HG03139 (cell line): Measurements from ENCODE around the gene CFDP1.

Experiments
- ATAC-seq: cut with Tn5 transposase; IDR thresholded peaks from one replicate; pipeline ENCODE4 v1.9.1; 2021; ENCODE audit not compliant: unreplicated experiment

Gene CFDP1

DNA sequence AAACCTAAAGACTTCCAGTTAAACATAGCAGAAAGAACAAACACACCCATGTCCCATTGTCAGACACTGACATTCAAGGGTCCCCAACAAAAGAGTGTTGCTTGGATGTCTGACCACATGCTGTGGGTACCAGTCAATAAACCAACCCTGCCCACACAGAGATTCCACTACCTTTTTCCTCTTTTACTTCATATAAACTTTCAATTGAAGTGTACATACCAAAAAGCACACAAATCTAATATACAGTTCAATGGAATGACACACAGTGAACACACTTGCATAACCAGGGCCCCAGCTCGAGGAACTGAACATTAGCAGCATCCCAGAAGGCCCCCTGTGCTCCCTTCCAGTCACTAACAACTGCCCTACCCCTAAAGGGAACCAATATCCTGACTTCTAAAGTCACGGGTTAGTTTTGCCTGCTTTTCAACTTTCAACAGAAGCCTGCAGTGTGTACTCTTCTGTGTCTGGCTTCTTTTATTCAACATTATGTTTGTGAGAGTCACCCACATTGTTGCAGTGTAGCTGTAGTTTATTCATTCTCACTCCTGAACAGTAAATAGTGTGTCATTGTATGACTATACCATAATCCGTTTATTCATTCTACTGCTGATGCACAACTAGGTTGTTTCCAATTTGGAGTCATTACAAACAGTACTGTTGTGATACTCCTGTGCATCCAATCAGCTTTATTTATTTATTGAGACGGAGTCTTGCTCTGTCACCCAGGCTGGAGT is 18.0 kb downstream of the CFDP1 start:
- no peak for ATAC-seq

DNA sequence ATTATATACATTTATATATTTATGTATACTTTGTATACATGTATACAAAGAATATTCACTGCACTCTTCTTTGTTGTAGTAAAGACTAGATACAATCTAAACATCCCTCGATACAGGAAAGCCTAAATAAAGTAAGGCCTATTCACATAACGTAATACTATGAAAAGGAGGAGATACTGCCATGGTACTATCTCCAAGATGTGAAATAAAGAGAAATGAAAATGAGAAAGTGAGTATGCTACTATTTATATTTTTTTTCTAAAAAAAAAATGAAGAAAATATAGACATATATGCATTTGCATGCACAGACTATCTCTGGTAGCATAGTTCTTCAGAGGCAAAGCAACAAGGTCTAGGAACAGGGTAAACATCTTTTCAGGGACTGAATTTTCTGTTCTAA is 19.4 kb downstream of the CFDP1 start:
- ATAC-seq = no peak

DNA sequence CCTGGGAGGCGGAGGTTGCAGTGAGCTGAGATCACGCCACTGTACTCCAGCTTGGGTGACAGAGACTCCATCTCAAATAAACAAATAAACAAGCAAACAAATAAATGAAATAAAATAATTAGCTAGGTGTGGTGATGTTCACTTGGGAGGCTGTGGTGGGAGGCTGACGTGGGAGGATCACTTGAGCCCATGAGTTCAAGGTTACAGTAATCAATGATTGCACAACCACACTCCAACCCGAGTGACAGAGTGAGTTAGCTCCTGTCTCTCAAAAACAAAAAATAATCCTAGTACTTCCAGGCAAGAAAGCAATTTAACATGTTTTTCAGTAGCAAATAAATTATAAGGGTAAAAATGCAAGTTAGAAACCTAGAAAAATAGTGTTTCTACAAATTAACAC is 26.4 kb downstream of the CFDP1 start:
- no peak for ATAC-seq

DNA sequence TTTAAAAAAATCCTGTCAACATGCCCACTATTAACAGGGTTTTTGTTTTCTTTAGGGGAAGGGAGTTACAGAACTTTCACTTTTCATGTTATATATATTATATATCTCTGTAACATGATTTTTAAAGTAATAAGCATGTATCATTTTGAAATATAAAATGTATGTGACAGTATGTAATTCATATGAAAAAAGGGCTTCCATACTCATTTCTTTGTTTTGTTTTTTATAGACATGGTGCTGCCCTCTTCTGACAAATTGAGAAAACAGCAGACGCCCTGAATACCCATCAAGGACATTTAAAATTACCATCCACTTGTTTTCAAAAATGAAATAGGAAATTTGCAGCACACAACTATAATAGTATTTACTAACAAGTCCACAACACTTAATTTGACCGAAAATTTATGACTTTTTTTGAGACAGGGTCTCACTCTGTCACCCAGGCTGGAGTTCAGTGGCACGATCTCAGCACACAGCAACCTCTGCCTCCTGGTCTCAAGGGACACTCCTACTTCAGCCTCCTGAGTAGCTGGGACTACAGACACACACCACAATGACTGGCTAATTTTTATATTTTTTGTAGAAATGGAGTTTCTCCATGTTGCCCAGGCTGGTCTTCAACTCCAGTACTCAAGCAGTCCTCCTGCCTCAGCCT is 30.4 kb downstream of the CFDP1 start:
- no peak for ATAC-seq

DNA sequence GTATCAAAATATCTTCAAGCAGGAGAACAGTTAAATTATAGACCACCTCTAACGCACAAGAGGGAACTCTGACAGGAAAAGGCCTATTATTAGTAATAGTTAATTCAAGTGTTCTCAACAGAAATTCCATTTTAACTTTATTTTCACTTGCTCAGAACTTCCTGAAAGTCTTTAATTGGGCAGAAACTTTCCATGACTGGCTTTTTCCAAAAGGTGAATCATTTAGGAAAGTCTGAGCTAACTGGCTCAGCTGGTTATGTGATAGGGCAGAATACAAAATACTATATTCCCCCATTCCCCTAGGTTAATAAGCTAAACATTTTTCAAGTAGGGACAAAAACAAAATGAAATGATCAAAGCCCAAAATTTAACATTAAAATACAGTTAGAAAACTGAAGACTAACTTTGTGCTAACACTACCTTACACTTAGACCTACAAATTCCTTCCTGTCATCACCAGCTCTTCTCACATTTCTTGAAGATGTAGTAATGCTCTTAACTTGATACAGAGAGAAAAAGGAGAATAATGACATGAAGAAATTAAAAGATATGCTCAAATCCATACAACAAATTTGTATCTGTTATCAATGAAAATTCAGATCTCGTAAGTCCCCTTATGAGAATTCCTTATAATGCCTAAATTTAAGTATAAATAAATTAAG is 31.0 kb downstream of the CFDP1 start:
- no peak for ATAC-seq

DNA sequence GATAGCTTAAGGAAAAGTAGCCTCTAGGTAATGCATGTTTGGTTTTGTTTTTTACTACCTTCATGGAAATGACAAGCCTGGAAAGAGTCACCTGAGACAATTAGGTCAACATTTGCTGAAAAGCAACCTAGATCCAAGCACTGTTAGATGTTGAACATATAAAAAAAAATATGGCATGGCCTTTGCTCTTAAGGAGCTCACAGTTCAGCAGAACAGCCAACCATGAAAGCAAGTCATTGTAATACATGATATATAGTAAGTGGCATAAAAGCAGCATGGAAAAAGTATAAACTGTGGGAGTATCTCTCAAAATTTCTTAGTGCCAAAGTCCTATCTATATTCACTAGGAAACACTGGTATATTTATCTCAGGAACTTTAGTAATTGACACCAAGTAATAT is 31.6 kb downstream of the CFDP1 start:
- no peak for ATAC-seq

DNA sequence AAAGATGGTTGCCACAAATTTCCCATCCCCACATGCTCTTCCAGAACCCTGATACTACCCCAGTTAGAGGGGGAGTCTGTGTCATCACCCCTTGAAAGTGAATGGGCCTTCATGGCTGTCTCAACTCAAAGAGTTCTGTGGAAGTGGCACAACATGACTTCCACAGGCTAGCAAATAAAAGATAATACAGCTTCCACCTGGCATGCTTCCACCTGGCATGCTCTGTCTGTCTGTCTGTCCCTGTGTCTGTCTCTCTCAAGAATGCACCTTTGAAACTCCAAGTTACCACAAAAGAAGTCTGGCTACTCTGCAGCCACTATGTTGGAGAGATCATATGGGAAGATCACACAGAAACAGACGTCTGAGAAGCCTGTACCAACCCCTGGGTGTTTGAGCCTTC is 35.0 kb downstream of the CFDP1 start:
- ATAC-seq = no peak

DNA sequence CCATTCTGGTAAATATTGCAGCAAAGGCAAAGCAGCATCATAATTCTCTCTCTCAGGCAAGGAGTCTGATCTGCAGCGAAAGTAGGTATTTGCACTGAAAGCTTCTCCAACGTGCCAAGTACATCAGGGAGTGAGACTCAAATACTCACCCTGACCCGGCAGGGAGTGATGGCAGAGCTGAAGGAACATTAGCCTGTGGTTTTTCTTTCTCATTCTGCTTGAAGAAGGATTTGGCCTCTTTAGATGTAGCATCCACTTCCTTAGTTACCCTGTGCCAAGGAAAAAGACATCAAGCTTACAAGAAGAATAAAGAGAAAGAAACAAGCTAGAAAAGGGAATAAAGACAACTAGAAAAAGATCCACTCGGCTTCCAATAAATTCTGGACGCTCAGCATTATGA is 38.4 kb downstream of the CFDP1 start:
- no peak for ATAC-seq

DNA sequence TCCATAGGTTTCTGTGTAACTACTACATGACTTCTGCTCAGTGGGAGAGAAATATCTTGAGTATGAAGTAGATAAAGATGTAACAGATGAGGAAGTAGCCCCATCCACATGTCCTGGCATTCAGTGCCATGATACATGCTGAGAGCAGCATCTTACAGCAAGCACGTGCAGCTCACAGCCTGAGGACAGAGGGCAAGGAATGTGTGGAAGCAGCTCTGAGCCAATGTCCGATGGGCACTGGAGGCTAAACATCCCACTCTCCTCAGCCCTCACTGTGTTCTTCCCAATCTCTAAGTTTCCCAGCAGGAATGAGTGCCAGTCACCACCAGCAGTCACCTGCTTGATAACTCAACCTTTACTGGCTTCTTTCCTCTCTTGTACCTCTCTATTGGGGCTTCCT is 40.4 kb downstream of the CFDP1 start:
- no peak for ATAC-seq

DNA sequence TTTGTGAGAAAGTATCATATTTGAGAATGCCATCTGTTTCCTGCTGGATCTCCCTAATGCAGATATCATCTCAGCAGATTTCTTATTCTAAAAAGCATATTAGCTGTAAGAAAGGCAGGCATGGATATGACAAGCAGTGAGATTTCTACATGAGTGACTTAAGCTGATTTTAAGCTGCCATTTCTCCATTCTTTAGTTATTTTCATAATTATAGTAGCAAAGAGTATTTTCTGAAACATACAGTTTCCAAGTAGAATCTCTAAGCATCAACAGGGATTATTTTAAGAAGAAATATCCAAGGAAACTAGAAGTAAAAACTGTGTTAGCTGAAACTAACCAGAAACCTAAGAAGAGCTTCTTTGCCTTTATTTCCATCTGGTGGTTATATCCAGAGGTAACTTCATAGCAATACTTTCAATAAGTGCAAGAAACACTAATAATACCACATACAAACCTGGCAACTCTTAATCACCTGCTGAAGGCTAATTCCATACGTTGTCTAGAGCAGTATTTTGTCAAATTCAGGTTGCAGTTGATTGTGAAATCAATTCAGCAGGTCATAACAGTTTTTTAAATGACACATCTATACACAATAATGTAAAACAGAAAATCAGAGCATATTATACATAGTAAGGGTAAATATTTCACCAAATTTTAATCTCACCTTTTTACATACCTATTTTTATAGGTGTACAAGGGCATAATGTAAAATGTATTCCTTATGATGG is 42.2 kb downstream of the CFDP1 start:
- no peak for ATAC-seq

DNA sequence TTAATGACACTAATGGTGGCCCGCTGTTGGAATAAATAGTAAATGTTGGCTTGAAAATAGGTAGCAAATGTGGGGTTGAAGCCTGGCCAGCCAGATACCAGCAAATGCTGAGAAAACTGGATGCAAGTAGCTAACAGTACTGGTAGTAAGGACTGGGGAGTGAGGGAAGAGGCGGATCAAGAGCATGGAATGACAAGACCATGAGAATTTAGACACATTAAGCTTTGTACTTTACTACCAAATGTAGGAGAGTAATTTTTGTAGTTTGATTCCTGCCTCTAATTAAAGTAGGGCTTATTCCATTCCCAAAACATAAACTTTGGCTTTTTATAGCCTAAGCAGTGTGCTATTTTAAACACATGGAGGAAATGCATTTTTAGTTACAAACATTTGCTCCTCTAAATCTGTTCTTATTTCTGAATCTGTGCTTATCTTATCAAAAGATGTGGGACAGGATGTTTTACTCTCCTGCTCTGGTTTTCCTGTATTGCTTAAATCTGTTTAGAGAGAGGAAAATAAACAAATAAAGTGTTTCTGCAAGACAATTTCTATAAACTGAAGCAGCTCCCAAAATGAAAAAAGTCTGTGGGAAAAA is 44.1 kb downstream of the CFDP1 start:
- ATAC-seq = no peak

DNA sequence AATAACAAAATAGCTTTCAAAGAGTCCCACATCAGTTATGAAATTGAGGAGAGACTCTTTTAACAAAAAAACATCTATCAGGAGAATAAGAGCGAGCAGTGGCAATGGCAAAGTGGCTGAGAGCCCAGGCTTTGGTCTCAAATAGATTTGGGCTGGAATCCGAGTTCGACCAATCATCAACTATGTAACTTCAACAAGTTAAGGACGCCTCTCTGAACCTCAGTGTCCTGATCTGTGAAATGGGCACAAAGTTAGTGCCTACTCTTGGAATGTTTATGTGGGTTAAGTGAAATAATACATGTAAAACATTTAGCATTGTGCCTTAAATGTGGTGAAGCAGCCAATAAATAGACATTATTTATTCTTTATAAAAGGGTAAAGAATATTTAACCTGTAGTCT is 45.4 kb downstream of the CFDP1 start:
- no peak for ATAC-seq

DNA sequence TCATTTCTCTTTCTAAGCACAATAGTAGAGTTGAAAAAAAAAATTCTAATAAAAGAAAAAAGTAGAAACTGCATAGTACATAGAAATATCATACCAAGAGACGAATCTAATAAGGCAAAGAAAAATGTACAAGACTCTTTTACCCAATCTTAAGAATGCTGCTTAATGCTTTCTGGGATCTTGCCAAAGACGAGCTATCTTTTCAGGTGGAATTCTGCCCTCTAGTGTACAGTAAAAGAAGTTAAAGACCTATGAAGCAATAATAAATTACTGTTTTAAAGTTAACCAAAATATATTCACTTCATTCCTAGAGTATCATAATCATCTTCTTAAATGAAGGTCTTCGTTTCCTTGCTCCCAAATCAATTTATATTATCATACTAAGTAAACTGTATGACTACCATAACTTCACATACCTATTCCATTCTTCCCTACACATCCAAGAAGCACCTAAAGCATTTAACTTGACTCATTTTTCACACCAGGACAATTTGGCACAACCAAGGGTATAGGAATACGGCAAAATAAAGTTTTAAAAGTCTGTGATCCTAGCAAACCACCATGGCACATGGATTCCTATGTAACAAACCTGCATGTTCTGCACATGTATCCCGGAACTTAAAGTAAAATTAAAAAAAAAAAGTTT is 47.7 kb downstream of the CFDP1 start:
- no peak for ATAC-seq

DNA sequence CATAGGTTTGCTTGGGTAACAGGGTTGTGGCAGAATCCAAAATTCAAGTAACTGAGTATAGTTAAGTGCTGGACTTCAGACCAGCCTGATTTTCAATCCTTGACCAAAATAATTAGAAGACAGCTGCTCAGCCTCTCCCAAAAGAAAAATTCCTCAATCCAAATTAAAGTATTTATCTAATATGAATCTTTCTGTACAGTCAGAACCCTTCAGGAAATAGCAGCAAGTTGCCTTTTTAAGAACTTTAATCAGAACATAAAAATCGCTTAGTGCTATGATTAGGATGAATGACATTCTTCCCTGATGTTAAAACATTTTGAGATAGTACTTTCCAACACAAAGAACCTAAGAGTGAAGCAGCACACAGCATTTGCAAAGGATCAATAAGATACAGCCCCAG is 50.2 kb downstream of the CFDP1 start:
- ATAC-seq = no peak

DNA sequence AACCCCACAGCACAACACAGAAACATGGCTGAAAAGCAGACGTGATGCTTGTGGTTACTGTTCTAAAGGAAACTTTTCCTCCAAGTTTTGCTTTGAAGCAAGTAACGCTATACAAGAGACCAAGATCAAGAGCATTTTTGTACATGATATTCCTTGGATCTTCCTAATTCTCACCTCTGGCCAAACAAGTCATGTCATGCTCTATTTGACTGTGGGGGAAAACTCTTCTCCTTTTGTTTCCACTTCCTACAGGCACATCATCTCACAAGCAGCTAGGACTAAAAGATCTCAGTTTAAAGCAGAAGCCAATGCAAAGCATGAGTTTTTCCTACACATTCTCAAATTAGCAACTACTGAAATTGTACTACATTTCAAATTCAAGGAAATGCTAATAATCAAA is 50.7 kb downstream of the CFDP1 start:
- no peak for ATAC-seq

DNA sequence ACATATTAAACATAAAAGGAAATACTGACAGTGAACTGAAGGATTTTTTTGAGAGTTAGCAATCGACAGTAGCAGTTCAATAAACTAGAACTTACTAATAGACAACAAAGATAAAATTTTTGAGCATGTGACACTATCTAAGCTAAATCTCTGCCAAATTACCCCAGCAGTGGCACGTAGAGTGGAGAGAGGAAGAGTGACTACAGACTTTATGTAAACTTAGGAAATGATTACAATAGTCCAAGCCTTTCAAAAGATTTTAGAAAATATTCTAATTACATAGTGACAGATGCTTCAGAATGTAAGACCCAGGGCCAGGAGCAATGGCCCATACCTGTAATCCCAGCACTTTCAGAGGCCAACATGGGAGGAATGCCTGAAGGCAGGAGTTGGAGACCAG is 52.4 kb downstream of the CFDP1 start:
- no peak for ATAC-seq

DNA sequence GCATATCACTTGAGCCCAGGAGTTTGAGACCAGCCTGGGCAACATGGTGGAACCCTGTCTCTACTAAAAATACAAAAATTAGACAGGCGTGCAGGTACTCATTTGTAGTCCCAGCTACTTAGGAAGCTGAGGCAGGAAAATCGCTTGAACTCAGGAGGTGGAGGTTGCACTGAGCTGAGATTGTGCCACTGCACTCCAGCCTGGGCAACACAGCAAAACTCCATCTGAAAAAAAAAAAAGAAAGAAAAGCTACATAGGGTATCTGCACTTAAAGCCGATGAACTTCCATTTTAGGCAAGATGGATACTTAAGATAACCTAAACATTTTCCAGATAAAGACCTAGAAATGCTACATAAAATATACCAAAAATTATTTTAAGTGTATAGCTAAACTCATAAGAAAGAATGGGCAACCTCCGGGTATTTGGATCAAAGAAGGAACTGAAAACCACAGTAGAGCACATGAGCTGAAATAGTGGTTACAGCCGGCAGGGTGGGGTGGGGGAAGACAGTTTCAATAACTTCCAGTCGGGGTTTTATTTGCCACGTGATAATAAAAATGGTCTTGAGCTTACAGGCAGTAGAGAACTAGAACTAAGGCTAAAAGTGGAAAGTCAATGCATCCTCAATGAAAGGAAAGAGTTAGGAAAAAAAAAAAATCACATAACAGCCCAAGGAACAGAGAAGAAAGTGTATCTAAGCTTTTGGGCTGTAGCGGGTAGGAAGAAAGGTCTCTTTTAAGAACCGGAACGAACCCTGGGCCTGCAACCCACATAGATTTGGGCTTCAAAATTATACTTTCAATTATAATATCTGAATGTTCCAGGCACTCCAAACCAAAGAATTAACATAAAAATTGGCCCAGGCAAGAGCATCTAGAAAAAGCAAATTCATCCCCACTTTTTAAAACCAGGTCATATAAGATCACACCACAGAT is 53.1 kb downstream of the CFDP1 start:
- ATAC-seq = peak; percentile 83

DNA sequence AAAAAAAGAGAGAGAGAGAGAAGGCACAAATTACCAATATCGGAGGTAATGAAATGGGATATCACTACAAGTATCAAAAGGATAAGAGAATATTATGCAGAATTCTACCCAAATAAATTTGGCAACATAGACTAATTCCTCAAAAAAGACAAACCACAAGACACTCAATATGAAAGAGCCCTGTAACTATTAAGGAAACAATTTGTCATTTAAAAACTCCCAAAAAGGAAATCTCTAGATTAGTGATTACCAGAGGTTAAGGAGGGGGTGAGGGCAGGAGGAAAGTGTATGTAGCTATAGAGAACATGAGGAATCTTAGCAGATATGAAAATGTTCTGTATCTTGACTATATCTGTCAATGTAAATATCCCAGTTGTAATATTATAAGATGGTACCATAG is 54.0 kb downstream of the CFDP1 start:
- ATAC-seq = peak; percentile 47

DNA sequence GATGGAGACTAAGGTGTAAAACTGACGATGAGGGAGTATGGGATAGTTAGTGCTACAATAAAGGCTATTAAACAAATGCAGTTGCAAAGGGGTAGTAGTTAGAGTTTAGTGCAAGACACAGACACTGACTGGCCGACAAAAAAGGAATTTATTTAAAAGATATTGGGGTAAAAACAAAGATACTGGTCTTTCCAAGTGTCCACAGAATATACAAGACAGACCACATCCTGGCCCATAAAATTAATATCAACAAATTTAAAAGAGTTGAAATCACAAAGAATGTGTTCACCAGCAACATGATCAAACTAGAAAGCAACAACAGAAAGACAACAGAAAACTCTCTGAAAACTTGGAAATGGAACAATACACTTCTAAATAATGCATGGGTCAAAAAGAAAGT is 54.7 kb downstream of the CFDP1 start:
- ATAC-seq = no peak
